ENCODE data around the gene ZNF8.
"Not testable (repeated sequence)": the region's sequence is repeated elsewhere in the genome, so short reads cannot be mapped to it uniquely, and the experiment has no call there.

Gene ZNF8

DNA sequence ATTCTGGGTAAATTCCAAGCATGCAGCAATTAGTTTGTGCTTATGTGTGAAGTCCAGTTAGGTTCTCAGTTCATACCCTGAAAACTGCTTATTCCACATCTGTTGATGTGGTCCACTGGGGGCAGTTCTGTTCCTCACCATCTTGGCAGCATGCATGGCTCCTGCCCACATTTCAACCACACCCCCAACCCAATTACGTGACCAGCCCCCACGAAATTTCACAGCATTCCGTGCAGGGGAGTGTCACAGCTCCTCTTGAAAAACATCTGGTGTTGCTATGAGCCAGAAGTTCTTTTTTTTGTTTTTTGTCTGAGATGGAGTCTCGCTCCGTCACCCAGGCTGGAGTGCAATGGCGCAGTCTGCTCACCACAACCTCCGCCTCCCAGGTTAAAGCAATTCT, 17.3 kb downstream of the ZNF8 start:
- no peak for DNase-seq (ENCODE audit: low read depth)

DNA sequence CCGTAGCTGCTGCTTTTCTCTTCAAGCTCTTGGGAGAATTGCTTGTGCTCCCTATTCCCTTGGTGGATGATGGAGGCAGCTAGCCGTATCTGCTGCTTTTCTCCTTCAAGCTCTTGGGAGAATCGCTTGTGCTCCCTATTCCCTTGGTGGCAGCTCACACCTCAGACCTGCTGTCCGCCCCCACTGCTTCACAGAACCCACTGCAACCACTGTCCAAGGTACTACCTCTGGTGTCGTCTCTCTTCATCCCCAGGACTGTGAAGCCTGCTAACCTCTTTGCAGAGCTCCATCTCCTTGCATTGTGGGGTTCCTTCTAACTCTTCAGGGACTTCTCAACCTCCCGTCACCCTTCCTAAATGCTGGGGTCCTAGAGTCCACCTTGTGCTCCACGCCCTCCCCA, 21.9 kb downstream of the ZNF8 start:
- no peak for DNase-seq (ENCODE audit: low read depth)

DNA sequence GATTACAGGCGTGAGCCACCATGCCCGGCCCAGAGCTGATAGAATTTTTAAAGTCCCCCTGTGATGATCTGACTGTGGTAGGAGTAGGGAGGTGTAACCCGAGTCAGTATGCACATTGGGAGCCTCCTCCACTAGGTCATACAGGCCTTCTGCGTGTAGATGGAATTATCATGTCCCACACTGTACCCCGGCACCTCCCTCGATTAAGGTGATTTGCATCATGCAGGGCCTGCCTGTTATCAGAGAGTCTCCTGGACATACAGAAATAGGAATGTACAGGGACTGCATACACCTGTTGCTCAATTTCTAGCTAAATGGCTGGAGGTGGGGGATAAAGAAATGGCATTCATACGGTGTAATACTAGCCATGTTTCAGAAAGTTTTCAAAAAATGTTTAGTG, 25.5 kb downstream of the ZNF8 start:
- DNase-seq (ENCODE audit: low read depth) = no peak

DNA sequence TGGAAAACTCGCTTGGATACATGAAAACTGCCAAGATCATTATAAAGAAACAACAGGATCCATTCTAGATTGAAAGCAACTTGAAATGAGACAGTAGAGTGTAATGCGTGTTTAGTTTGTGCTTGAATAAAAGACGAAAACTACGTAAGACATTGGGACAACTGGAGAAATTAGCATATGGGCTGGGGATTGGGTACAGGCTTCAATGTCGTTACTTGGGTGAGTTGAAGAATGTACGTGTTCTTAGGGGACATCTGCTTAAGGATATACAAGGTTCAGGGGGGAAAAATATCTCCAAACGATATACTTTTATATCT, 26.0 kb downstream of the ZNF8 start:
- DNase-seq (ENCODE audit: low read depth) = no peak

DNA sequence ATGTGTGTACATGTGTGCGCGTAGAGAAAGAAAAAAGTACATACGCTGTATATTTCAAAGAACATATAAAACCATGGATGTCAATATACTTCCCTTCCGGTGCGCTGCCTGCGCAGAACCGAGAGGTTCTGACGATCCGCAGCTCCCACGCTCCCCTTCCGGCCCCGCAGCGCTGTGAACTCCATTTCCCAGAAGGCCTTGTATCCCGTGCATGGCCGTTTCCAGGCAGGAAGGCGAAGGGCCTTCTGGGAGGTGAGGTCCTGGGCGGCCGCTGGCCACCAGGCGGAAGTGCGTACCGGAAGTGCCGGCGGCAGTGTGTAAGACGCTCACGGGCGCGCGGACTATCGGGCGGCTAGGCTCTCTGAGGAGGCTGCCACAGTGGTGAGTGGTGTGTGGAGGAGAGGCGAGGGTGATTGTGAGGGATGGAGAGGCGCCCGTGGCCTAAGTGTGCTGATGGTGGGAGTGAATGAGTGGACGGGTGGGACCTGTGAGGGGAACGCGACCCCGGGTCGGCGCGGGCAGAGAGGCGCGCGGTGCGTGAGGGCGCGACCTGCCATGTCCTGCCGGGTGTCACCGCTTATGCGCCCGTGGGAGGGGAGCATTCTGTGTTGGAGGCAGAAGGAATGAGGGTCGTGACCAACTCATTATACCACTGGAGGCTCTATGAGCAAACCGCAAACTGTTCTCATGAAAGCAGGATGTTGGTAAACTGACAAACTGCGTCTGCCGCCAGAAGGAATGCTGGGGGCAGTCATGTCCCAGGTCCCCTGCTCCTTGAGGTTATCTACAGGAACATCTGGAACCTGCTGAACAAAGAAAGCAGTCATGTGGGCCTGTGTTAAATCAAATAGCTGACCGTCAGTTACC, 26.5 kb downstream of the ZNF8 start, which contains the start of gene ERVK3-1:
Gene ERVK3-1, plus strand, starts transcription at position 313 of the 867 bp plus-strand sequence. CDS start 6,792 bp downstream, outside the sequence.
- DNase-seq (ENCODE audit: low read depth) = peak; percentile 92

DNA sequence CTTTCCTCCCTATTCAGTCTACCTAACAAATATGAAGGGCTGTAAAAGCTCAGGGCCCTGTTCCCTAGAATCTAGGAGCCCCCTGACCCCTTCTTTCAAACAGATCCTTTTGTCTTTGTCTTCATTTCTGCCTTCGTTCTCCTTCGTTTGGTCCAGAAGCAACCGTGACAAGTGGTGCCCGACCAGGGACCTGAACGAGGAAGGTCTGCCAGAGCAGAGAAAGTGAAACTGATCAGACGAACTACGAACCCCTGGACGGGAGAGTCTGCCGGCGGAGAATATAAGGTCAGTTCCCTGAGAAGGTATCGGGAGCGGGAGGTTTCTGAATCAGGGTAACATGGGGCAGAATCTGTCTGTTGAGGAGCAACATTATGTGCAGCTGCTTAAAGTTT, 27.2 kb downstream of the ZNF8 start:
- DNase-seq (ENCODE audit: low read depth) = no peak

DNA sequence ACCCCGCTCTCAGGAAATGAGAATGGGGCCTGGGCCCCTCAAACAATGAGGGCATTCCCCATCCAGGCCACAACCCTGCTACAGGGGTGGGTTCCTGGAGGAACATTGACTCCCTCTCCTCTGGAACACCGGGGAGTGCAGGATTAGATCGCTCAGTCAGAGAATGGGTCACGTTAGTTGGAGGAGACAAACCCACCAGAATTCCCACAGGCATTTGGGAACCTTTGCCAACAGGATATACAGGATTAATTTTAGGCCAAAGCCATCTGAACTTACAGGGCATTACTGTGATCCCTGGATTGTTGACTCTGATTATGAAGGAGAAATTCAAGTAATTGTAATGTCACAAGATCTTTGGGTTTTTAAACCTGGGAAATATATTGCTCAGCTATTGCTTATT, 29.0 kb downstream of the ZNF8 start:
- no peak for DNase-seq (ENCODE audit: low read depth)

DNA sequence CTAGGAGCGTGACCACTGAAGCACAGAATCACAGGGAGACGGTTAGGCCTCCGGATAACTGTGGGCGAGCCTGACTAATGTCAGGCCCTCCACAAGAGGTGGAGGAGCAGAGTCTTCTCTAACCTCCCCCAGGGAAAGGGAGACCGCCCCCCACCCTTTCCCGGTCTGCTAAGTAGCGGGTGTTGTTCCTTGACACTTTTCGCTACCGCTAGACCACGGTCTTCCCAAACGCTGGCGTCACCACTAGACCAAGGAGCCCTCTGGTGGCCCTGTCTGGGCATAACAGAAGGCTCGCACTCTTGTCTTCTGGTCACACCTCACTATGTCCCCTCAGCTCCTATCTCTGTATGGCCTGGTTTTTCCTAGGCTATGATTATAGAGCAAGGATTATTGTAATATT, 31.9 kb downstream of the ZNF8 start:
- not testable (repeated sequence) for DNase-seq (ENCODE audit: low read depth)

DNA sequence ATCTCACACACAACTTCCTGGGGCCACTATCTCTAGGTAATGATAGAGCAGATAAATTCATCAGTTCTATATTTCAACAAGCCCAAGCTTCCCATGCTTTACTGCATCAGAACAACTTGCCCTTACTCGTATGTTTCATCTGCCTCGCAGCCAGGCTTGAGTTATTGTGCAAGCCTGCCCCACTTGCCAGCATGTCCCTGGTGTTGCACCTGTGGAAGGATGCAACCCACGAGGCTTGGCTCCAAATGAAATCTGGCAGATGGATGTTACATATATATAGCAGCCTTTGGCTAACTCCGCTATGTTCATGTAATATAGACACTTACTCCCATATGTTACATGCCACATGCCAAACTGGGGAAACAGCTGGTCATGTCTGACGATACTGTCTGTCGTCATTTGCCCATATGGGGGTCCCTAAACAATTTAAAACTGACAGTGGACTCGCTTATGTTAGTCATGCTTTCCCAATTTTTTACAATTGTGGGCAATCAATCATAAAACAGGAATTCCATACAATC, 32.6 kb downstream of the ZNF8 start:
- DNase-seq (ENCODE audit: low read depth) = no peak

DNA sequence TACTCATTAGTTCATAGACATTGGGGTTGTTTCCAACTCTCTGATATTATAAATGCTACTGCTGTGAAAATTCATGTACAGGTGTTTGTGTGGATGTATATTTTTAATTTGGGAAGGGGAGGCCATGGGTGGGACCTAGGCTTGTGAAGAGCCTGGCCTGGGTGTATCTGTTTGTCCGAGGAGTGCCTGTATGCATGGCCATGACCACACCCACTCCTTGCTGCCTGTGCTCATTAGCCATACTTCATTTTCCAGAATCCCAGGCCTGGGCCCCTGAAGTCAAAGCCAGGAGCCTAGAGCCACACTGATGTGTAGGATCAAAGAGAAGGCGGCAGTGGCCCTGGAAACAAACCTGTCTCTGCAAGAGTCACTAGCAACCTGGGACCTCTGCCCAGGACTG, 36.8 kb downstream of the ZNF8 start:
- DNase-seq (ENCODE audit: low read depth) = no peak

DNA sequence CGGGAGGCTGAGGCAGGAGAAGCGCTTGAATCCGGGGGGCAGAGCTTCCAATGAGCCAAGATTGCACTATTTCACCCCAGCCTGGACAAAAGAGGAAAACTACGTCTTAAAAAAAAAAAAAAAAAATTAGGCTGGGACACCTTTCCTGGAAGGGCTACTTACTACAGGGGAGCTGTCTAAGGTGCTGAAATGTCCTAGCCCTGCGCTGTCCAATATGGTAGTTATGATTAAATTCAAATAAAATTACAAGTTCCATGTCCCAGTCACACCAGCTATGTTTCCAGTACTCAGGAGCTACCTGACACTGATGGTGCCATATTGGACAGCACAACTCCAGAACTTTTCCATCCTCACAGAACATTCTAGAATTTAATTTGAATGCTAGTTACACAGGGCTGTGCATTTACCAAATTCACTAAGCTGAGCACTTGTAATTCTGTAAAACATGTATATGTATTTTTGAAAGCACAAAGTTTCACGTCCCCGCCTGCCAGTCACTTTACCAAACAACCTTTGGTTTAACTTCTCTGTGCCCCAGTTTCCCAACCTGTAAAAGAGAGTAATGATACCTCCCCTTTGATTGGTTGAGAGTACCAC, 38.8 kb downstream of the ZNF8 start:
- no peak for DNase-seq (ENCODE audit: low read depth)

DNA sequence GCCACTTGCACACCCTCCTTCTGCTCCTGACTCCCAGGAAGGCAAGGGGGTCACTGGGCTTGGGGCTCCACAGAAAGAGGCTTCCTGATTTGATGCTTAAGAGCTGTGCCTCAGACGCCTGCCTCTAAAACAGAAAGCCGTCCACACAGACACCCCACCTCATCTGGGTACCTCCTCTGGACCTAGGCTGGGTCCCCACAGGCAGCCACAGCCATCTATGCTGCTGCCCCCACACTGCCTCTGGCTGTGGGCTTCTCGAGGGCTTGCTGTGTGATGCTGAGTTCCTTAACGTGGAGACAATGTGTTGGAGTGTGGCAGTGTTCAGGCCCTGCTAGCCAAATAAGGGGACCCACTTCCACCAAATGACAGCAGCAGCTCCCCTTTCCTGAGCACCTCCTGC, 39.5 kb downstream of the ZNF8 start:
- no peak for DNase-seq (ENCODE audit: low read depth)

DNA sequence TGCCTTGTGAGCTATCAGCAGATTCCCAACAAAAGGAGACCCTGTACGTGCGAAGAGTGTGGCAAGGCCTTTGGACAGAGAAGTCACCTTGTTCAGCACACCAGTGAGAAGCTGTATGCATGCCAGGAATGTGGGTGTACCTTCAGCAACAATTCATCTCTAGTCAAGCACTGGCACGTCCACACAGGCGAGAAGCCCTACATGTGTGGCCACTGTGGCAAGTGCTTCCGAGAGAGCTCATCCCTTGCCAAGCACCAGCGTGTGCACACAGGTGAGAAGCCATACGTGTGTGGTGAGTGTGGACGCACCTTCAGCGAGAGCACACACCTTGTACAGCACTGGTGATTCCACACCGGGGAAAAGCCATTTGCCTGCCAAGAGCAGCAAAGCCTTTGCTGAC, 40.5 kb downstream of the ZNF8 start:
- DNase-seq (ENCODE audit: low read depth) = no peak

DNA sequence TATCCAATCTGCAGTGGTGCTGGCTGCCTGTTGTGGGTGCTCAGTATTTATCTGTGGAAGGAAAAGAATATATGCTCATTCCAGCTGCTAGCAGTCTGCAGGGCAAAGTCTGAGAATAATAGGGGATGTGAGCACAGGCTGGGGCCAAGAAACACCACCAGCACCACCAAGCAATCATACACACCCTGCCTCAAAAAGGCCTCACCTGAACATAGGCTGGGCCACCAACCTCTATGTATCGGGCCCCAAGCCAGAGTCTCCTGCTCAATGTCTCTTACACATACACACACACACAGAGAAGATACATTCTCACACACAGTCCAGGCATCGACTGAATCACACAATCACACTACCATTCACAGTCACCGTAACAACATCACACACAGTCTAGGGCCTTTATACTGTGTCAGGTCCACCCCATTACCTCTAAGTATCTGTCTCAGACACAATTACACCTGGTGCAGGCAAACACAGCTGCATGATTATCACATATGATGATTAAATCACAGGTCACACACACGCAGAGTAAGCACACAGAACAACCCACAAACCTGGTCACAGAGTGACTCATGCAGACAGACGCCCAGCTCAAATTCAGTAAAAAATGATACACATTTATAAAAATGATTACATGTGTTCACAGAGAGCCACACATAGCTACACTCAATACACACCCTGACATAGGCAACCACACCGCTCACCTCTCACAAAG, 46.7 kb downstream of the ZNF8 start:
- no peak for DNase-seq (ENCODE audit: low read depth)

DNA sequence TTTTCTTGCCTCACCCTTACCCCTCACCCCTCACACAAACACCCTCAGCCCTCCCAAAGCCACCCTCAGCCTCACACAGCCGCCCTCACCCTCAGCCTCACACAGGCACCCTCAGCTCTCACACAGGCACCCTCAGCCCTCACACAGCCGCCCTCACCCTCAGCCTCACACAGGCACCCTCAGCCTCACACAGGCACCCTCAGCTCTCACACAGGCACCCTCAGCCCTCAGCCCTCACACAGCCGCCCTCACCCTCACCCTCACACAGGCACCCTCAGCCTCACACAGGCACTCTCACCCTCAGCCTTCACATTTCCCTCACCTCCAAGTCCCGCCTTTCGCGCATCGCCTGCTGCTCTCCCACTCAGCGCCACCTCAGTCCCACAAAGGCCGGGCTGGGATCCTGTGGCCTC, 47.8 kb downstream of the ZNF8 start:
- no peak for DNase-seq (ENCODE audit: low read depth)

DNA sequence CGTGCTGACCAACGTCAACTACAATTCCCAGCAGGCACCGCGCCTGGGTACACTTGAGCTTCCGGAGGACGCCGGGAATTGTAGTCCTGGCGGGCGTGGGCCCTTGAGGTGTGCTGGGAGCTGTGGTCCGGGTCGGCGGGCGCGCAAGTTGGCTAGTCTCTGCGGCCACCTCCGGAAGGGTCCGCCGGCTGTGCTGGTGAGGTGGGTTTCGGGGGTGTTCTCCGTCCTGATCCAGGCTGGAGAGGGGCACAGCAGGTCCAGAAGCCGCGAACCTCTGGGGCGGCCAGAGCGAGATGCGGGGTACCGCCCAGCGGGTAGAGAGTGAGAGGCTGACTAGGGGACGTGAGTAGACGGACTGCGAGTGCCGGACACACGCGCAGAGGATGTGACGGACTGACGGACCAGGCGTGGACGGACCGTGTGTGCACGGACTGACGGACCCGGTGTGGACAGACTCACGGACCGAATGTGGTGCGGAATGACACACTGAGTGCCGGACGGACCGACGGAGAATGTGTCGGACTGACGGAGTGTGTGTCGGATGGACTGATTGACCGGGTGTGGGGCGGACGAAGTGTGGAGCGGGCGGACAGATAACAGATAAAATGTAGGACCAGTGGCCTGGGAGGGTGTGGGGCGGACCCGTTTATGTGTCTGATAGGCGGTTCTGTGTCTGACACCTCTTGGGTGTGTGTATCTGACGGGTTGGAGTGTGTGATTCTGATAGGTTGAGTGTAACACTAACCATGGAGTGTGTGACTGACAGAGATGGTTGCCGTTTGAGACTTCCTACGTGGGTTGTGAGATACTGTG, 48.4 kb downstream of the ZNF8 start, which contains the start of gene ZSCAN22:
Gene ZSCAN22, plus strand, starts transcription at position 81 of the 813 bp plus-strand sequence. CDS start 7,809 bp downstream, outside the sequence.
- DNase-seq (ENCODE audit: low read depth) = peak; percentile 85

DNA sequence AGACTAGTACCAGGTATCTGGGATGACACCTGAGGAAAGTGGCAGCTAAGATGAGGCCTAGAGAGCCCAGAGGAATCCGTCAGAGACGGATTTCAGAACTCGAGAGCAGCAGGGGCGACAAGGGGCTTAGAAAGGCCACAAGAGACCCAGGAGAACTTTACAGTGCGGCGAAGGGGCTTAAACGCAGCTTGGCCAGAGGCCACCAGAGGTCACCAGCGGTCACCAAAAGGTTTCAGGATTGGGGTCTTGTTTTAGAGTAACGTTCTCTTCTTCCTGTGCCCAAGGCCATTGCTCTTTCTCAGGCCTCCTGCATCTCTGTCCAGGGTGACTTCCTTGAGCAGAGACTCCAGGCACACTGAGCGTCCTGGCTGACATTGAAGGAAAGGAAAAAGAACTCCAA, 50.2 kb downstream of the ZNF8 start:
- DNase-seq (ENCODE audit: low read depth) = no peak

DNA sequence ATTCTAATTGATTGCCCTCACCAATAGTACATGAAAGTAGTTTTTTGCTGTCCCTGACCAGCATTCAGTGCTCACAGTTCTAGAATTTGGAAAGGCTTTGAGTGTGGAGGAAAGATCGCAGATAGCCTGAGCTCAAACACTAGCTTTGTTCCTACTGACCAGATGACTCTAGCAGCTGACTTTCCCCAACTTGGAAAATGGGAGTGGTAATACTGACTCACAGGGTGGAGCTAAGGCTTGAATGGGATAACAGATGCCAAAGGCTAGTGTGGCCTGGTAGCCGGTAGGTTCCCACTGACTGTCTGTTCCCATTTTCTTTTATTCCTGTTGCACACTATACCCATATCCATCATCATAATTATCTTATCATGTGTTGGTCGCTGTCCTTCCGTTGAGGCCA, 51.7 kb downstream of the ZNF8 start:
- DNase-seq (ENCODE audit: low read depth) = no peak

DNA sequence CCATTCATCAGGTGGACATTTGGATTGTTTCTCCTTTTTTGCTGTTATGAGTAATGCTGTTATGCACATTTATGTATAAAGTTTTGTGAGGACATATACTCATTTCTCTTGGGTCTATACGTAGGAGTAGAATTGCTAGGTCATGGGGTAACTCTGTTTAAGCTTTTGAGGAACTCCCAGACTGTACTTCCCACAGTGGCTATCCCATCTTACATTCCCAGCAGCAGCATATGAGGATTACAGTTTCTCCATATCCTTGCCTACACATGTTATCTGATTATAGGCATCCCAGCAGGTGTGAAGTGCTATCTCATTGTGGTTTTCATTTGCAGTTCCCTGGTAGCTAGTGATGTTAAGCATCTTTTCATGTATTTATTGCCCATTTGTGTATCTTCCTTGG, 53.9 kb downstream of the ZNF8 start:
- DNase-seq (ENCODE audit: low read depth) = no peak

DNA sequence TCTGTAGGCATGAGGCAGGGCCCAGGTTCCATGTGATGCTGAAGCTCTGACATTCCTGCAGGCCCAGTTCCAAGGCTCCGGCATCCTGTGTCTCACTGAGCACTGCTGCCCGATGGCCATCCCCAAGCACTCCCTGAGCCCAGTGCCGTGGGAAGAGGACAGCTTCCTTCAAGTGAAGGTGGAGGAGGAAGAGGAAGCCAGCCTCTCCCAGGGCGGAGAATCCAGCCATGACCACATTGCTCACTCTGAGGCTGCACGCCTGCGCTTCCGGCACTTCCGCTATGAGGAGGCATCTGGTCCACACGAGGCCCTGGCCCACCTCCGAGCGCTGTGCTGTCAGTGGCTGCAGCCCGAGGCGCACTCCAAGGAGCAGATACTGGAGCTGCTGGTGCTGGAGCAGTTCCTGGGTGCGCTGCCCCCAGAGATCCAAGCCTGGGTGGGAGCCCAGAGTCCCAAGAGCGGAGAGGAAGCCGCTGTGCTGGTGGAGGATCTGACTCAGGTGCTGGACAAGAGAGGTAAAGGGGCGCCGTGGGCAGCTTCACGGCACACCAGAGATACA, 56.0 kb downstream of the ZNF8 start:
- DNase-seq (ENCODE audit: low read depth) = no peak

DNA sequence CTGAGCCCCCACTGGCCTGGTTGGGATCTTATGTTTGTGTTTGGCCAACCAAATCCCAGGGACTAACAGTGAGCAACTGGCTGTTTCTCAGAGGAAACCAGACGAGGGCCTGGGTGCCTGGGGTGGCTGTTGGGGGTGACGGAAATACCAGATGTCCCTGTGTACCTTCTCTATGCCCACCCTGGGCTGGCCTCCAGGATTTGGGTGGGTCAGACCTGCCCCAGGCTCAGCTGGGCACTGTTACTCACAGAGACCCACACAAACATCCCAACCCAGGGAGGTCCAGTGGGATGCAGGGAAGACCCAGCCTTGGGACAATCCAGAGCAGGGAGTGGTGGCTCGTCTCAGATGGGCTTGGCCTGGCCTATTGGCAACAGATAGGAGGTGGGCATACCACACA, 56.9 kb downstream of the ZNF8 start:
- no peak for DNase-seq (ENCODE audit: low read depth)

DNA sequence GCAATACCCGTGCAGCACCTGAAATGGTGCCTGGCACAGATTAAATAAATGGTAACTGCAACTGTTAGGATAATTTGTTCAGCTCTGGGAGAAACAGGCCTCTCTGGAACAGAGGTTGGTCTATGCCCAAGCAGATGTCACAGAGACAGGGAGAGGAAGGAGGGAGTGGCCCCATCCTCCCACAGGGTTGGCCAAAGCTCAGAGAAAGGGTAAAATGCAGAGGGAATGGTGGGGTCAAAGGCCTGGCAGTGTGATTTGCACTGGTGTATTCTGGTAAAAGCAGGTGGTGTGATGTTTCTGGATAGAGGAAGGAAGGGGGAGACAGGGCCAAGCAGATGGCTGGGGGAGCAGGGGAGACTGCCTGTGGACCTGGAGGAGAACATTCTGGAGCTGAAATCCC, 57.5 kb downstream of the ZNF8 start:
- no peak for DNase-seq (ENCODE audit: low read depth)
